ENCODE data around the gene PARD6A.
"Not testable (repeated sequence)": the region's sequence is repeated elsewhere in the genome, so short reads cannot be mapped to it uniquely, and the experiment has no call there.

Gene PARD6A

GRCh38 chr16:67685388-67686112, 24.8 kb downstream of the PARD6A start:
- no peak for DNase-seq (ENCODE audit: low read depth in 2 of 2)

- not testable (repeated sequence) for DNase-seq (ENCODE audit: low read depth in 2 of 2)
These were observed 32.9 kb downstream of the PARD6A start for GRCh38 chr16:67693517-67694285.

GRCh38 chr16:67694611-67695010, 33.9 kb downstream of the PARD6A start:
- no peak for DNase-seq (ENCODE audit: low read depth in 2 of 2)

- no peak for DNase-seq (ENCODE audit: low read depth in 2 of 2)
These were observed 36.8 kb downstream of the PARD6A start for GRCh38 chr16:67697422-67698185.

- no peak for DNase-seq (ENCODE audit: low read depth in 2 of 2)
These were observed 38.5 kb downstream of the PARD6A start for GRCh38 chr16:67699265-67699664.

GRCh38 chr16:67701420-67701819, 40.7 kb downstream of the PARD6A start:
- no peak for DNase-seq (ENCODE audit: low read depth in 2 of 2)

GRCh38 chr16:67702130-67702529, 41.4 kb downstream of the PARD6A start:
- no peak for DNase-seq (ENCODE audit: low read depth in 2 of 2)

- no peak for DNase-seq (ENCODE audit: low read depth in 2 of 2)
These were observed 42.9 kb downstream of the PARD6A start for GRCh38 chr16:67703626-67704025.

- DNase-seq (ENCODE audit: low read depth in 2 of 2): no peak
These were observed 43.4 kb downstream of the PARD6A start for GRCh38 chr16:67704110-67704509.

- no peak for DNase-seq (ENCODE audit: low read depth in 2 of 2)
These were observed 46.5 kb downstream of the PARD6A start for GRCh38 chr16:67707210-67707609.

- no peak for DNase-seq (ENCODE audit: low read depth in 2 of 2)
These were observed 47.0 kb downstream of the PARD6A start for GRCh38 chr16:67707790-67708189.

GRCh38 chr16:67708368-67708771, 47.6 kb downstream of the PARD6A start:
- DNase-seq (ENCODE audit: low read depth in 2 of 2): no peak

GRCh38 chr16:67709050-67709449, 48.3 kb downstream of the PARD6A start:
- DNase-seq (ENCODE audit: low read depth in 2 of 2): no peak

- no peak for DNase-seq (ENCODE audit: low read depth in 2 of 2)
These were observed 49.8 kb downstream of the PARD6A start for GRCh38 chr16:67710607-67711006.

Data from stimulated activated CD8-positive, alpha-beta memory T cell treated with anti-CD3 and anti-CD28 coated beads, Interleukin-2, amount 100 ng/mL, for 48 hours (primary cell).